GM18508 (cell line): Measurements from ENCODE around the gene PROP1.
"Not testable (repeated sequence)": the region's sequence is repeated elsewhere in the genome, so short reads cannot be mapped to it uniquely, and the experiment has no call there.

ENCODE experiments used
- ATAC-seq: cut with Tn5 transposase; IDR thresholded peaks from one replicate; pipeline ENCODE4 v1.9.1; 2021; ENCODE audit warnings: moderate number of reproducible peaks; ENCODE audit not compliant: insufficient read depth, unreplicated experiment

Gene PROP1

GRCh38 chr5:177995691-177996595, at the start of gene PROP1:
Gene PROP1 (minus strand): TSS chr5:177996242. CDS start chr5:177995933, 309 bp downstream.
- no peak for ATAC-seq

- ATAC-seq: not testable (repeated sequence)
Observed at GRCh38 chr5:178019379-178020030, 23.5 kb upstream of the PROP1 start.

GRCh38 chr5:178012758-178013157, 16.7 kb upstream of the PROP1 start:
- not testable (repeated sequence) for ATAC-seq

- not testable (repeated sequence) for ATAC-seq
Observed at GRCh38 chr5:178011816-178012554, 15.9 kb upstream of the PROP1 start.

- ATAC-seq: not testable (repeated sequence)
Observed at GRCh38 chr5:178007272-178007671, 11.2 kb upstream of the PROP1 start.

- ATAC-seq: not testable (repeated sequence)
Observed at GRCh38 chr5:178006536-178007231, 10.6 kb upstream of the PROP1 start.

- ATAC-seq: not testable (repeated sequence)
Observed at GRCh38 chr5:178006181-178006535, 10.1 kb upstream of the PROP1 start.

- no peak for ATAC-seq
Observed at GRCh38 chr5:177997846-177998245, 1.8 kb upstream of the PROP1 start.

- ATAC-seq: no peak
Observed at GRCh38 chr5:177997319-177997670, 1.3 kb upstream of the PROP1 start.

- no peak for ATAC-seq
Observed at GRCh38 chr5:177996660-177997318, 747 bp upstream of the PROP1 start.

- ATAC-seq: no peak
Observed at GRCh38 chr5:177994561-177995190, 1.4 kb downstream of the PROP1 start.

GRCh38 chr5:177994063-177994462, 2.0 kb downstream of the PROP1 start:
- ATAC-seq: no peak

- no peak for ATAC-seq
Observed at GRCh38 chr5:177992466-177992865, 3.6 kb downstream of the PROP1 start.

GRCh38 chr5:177988989-177989625, 6.9 kb downstream of the PROP1 start:
- no peak for ATAC-seq

- ATAC-seq: no peak
Observed at GRCh38 chr5:177987326-177987725, 8.7 kb downstream of the PROP1 start.

GRCh38 chr5:177985430-177986040, 10.5 kb downstream of the PROP1 start:
- no peak for ATAC-seq

GRCh38 chr5:177984584-177985206, 11.3 kb downstream of the PROP1 start:
- ATAC-seq: no peak
